ENCODE results near the gene DCX.

DNA sequence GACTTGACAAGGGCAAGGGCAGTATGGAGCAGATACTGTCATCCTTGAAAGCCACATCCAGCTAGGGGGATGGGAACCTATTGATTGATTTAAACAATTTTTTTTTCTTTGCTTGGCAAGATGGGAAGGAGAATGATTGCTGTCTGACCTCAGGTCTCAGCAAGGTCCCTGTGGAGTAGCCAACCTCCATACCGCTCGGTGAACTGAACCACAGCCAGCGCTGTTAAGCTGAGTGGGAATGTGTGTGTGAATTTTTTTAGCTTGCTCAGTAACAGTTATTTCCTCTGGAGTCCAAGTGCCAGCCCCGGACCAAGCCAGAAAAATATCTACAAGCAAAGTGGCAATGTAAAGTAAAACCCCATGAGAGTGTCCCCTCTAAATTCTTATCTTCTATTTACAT is 25.9 kb downstream of the DCX start:
- TF ChIP-seq CTCF (IDR thresholded peaks at IDR 0.05 in 4 of 5, conservative IDR thresholded peaks at IDR 0.05 in 1 of 5) (no peak), POLR2A (IDR thresholded peaks at IDR 0.05) (no peak)
